DLD1 (cell line): ENCODE data around the gene EIF3K.
"Not testable (repeated sequence)": the region's sequence is repeated elsewhere in the genome, so short reads cannot be mapped to it uniquely, and the experiment has no call there.

ENCODE experiments used
- in situ Hi-C: cut with HindIII; loops from 2 replicates; pipeline ENCODE4 v1.10.0; 2017; ENCODE audit warnings: low sequenced_read_pairs

The EIF3K gene

DNA sequence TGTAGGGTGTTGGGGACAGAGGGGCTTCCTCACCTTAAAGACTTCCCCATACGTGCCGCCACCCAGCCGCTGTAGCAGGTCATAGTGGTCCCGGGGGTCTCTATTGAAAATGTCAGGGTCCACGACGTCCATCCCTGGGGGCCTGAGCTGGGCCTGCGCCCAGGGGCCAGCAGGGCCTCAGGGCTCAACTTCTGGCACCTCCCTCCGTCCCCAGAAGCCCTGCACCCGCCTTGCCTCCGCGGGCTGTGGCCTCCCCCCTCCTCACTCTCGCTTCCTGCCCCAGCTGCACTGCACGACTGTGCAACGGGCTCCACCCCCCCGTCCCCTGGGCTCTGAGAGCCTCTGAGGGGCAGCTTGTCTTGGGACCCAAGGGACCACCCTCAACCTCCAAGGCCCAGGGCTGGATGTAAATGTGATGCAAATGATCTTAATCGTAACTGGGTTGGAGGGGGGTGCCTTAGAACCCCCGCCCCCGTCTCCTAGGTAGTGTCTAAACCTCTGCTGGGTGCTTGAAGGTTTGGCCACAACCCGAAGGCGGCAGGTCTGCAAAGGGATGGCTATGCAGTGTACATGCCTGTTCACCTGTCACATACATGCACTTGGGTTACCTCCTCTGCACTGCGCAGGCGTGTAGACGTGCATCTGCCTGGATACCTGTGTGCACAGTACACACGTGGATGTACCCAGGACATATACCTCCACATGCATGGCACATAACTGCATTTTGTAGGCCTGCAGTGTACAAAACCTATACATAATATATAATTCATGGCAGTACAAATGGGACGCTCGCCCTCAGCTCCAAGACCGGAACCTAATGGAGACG is 1.0 kb upstream of the EIF3K start, which contains the start of gene MAP4K1:
TSS of gene MAP4K1 (minus strand) at position 190 of the 826 bp plus-strand sequence. CDS start at position 132, 58 bp downstream.
- in situ Hi-C loops = no loop called here

- in situ Hi-C loops = no loop called here
Measured at GRCh38 chr19:38619361-38620174, 580 bp downstream of the EIF3K start.

- in situ Hi-C loops = no loop called here
Measured at GRCh38 chr19:38624822-38625221, 5.8 kb downstream of the EIF3K start.

DNA sequence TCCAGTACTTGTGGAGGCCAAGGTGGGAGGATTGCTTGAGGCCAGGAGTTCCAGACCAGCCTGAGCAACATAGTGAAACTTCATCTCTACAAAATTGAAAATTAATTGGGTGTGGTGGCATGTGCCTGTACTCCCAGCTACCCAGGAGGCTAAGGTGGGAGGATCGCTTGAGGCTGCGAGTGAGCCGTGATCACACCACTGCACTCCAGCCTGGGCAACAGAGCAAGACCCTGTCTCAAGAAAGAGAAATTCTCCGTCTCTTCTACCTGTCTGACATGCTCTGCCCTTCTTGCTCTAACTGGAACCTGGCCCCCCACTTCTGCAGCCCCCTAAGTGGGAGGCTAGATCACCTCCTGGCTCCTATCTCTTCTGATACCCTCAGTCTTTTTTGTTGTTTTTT is 7.4 kb downstream of the EIF3K start:
- in situ Hi-C loops = no loop called here

DNA sequence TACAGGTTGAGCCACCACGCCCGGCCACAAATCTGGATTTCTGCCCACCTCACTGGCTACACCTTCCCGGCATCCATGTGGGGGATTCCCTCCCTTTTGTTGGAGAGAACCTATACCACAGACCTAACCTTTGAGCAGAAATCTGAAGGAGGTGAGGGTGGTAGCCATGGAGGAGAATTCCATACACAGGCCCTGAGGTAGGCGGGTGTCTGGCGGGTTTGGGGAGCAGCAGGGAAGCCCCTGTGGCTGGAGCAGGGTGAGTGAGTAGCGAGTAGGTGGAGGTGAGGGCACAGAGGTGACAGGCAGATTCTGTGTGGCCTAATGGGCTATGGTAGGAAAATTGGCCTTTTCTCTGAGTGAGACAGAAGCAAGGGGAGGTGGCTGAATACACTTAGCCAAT is 10.6 kb downstream of the EIF3K start:
- in situ Hi-C loops = no loop called here

- in situ Hi-C loops = not testable (repeated sequence)
Measured at GRCh38 chr19:38631301-38631700, 12.3 kb downstream of the EIF3K start.

DNA sequence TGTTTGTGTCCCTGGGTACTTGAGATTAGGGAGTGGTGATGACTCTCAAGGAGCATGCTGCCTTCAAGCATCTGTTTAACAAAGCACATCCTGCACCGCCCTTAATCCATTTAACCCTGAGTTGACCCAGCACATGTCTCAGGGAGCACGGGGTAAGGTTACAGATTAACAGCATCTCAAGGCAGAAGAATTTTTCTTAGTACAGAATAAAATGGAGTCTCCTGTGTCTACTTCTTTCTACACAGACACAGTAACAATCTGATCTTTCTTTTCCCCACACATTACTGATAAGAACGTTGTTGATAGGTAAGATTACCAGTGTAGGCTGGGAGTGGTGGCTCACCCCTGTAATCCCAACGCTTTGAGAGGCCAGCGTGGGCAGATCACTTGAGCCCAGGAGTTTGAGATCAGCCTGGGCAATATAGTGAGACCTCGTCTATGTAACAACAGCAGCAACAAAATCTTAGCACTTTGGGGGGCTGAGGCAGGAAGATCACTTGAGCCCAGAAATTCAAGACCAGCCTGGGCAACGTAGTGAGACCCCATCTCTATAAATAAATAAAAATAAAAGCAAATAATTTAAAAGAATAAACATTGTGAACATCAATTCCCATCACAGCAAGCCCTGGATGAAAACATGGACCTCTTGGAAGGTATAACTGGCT is 13.0 kb downstream of the EIF3K start:
- in situ Hi-C loops = not testable (repeated sequence)

- in situ Hi-C loops = no loop called here
Measured at GRCh38 chr19:38632476-38633213, 13.7 kb downstream of the EIF3K start.

- in situ Hi-C loops = no loop called here
Measured at GRCh38 chr19:38634757-38635482, 15.9 kb downstream of the EIF3K start.

- in situ Hi-C loops = no loop called here
Measured at GRCh38 chr19:38635483-38636399, 16.8 kb downstream of the EIF3K start.

- in situ Hi-C loops = no loop called here
Measured at GRCh38 chr19:38638461-38638860, 19.5 kb downstream of the EIF3K start.

DNA sequence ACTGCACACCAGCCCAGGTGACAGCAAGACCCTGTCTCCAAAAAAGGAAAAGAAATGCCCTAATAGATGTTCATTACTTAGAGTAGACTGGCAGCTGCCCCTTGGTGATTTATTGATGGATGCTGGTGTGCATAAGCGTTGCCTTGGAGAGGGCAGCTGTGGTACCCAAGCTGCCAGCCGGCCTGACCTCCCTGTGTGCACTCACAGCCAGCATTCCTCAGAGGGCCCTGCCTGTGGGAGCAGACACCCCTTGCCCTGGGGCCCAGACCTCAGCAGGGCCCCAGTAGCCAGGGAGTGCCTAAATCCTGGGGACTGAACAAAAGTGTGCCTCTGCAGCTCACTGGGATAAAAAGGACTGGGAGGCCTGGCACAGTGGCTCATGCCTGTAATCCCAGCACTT is 20.7 kb downstream of the EIF3K start:
- in situ Hi-C loops = no loop called here

- in situ Hi-C loops = no loop called here
Measured at GRCh38 chr19:38640368-38640767, 21.4 kb downstream of the EIF3K start.

DNA sequence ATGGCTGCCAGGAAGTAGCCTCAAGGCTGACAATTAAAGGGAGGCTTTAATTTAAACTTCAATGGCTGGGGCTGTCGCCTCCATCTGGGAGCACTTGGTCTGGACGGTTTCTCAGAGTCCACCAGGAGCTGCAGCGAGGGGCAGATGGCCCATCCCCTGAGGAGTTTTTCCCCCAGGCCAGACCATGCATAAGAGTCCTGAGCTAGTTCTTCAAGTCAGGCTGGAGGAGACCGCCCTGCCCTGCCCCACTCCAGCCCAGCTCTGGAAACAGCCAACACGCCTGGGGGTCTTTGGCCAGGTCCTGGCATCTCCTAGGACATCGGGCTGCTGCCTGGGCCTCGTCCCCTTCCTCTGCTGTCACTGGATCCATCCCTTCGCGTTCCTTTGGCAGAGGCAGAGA is 23.2 kb downstream of the EIF3K start:
- in situ Hi-C loops = no loop called here

- in situ Hi-C loops = no loop called here
Measured at GRCh38 chr19:38644719-38645118, 25.7 kb downstream of the EIF3K start.

DNA sequence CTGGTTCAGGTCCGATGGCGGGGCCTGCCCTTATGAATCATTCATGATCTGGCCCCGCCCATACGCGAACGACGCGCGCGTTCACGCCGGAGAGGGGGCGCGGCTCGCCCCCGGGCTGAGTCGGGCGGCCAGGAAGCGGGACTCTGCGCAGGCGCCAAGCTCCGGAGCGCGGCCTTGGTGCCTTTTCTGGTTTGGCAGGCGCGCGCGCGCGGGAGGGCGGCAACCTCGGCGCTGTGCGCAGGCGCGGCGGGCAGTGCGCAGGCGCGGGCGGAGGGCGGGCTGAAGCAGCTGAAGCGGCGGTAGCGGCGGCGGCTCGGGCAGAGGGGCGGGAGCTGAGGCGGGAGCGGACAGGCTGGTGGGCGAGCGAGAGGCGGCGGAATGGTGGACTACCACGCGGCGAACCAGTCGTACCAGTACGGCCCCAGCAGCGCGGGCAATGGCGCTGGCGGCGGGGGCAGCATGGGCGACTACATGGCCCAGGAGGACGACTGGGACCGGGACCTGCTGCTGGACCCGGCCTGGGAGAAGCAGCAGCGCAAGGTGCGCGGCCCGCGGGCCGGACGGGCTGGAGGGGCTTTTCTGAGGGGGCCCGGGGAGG is 28.5 kb downstream of the EIF3K start, which contains the start of gene ACTN4:
TSS of gene ACTN4 (plus strand) at position 282 of the 598 bp plus-strand sequence. CDS start at position 379, 97 bp downstream.
- in situ Hi-C loops = no loop called here

DNA sequence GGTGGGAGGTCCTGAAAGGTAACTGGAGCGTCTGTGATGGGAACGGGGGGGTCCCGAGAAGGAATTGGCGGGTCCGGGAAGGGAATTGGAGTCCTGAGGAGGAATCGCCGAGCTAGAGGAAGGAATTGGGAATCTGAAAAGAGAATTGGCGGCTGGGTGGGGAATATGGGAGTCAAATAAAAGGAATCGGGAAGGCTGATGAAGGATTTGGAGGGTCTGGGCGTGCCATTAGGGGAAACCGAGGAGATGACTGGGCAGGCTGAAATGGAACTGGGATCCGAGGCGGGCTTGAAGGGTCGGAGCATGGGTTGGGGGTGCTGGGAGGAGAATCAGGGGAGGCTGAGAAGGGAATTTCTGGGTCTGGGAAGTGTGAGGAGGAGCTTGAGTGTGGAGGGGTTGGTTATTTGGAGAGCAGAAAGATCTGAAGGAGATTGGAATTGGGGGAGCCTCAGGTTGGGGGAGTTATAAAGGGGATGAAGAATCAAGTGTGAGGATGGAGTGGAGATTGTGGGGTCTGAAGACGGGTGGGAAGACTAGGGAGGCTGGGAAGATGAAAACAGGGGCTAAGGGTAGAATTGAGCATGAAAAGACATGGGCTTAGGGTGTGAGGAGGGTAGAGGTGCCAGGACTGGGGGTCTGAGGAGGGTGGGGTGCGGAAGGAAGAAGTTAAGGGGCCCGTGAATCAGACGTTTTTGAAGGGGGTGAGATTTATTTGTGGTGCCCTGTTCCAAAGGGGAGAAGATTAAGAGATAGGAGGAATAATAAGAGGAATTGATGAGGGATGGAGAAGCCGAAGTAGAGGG is 29.2 kb downstream of the EIF3K start:
- in situ Hi-C loops = no loop called here
